Caco-2 (cell line): ENCODE measurements around the gene MYL4. TPM values are rescaled to one million over a fixed set of nuclear protein-coding genes. Genes with fewer than 3 reads are reported as not detected.

ENCODE experiments used
- BruUV-seq: library from RNA; stranded (reverse); fragments of 400-500 nt; replicated peaks from 2 replicates; lab custom pipeline; 2021; lab: Mats Ljungman, UMichigan
- CTCF ChIA-PET: fragments of 300-600 bp; sonication (Branson Sonifier 250); formaldehyde crosslinking; loops from one replicate; lab custom pipeline; 2022; ENCODE audit warnings: antibody characterized with exemption; lab: Charles Lee
- POLR2A ChIA-PET: fragments of 300-600 bp; sonication (Branson Sonifier 250); formaldehyde crosslinking; loops from one replicate; lab custom pipeline; 2022; ENCODE audit warnings: antibody characterized with exemption; lab: Charles Lee
- DNase-seq, 2 experiments: peaks; one replicate each; pipeline versions ENCODE4 v3.0.0 to v3.0.0-alpha.2; 2020 to 2022
- H3K27me3 ChIP-seq: replicated peaks from 2 replicates; pipeline ENCODE4 v1.6.0; 2011; ENCODE audit warnings: low read length; ENCODE audit not compliant: control insufficient read depth, insufficient read depth
- H3K36me3 ChIP-seq: 2 replicates; pipeline ENCODE4 v1.5.1; 2011; ENCODE audit warnings: low read length; ENCODE audit not compliant: control insufficient read depth, insufficient read depth
- H3K4me1 ChIP-seq: fragments of 250-450 bp; sonication (Bioruptor Pico); 2 replicates; pipeline ENCODE4 v1.5.1; 2020; ENCODE audit warnings: mild to moderate bottlenecking
- H3K4me3 ChIP-seq: 2 replicates; pipeline ENCODE4 v1.5.1; 2011; ENCODE audit warnings: low read depth, mild to moderate bottlenecking, control low read depth, low read length
- H3K9me3 ChIP-seq: fragments of 250-450 bp; sonication (Bioruptor Pico); 2 replicates; pipeline ENCODE4 v1.5.1; 2020; ENCODE audit warnings: mild to moderate bottlenecking, moderate library complexity
- H3K27ac Mint-ChIP-seq: one replicate; pipeline ENCODE4 v1.8.0; 2022; ENCODE audit warnings: mixed read lengths; ENCODE audit not compliant: unreplicated experiment
- H3K27me3 Mint-ChIP-seq: one replicate; pipeline ENCODE4 v1.8.0; 2022; ENCODE audit warnings: mixed read lengths; ENCODE audit not compliant: insufficient read depth, unreplicated experiment
- H3K36me3 Mint-ChIP-seq: one replicate; pipeline ENCODE4 v1.8.0; 2022; ENCODE audit warnings: mild to moderate bottlenecking, mixed read lengths; ENCODE audit not compliant: insufficient read depth, unreplicated experiment
- H3K4me1 Mint-ChIP-seq: one replicate; pipeline ENCODE4 v1.8.0; 2022; ENCODE audit warnings: low read depth, mixed read lengths; ENCODE audit not compliant: unreplicated experiment
- H3K4me3 Mint-ChIP-seq: one replicate; pipeline ENCODE4 v1.8.0; 2022; ENCODE audit warnings: mild to moderate bottlenecking, moderate library complexity, mixed read lengths; ENCODE audit not compliant: unreplicated experiment
- H3K9me3 Mint-ChIP-seq: one replicate; pipeline ENCODE4 v1.8.0; 2022; ENCODE audit warnings: mixed read lengths; ENCODE audit not compliant: unreplicated experiment
- intact Hi-C: fragments of 100-400 bp; cut with micrococcal nuclease; formaldehyde crosslinking; loops from one replicate; pipeline ENCODE4 v1.10.0; 2022; ENCODE audit not compliant: unreplicated experiment
- total RNA-seq: library from RNA; stranded (reverse); gene quantifications from 2 replicates; pipeline ENCODE4 v1.2.3, GENCODE V29; 2022
- TF ChIP-seq, protein P1 (sequence below), 2 experiments: fragments of 200-600 bp in 1 of 2; IDR thresholded peaks; 1 replicate in 1 of 2; 2 replicates in 1 of 2; pipeline versions ENCODE4 v1.5.1 to v1.8.0; 2011 to 2022; ENCODE audit warnings: antibody characterized with exemption in 1 of 2, control low read depth in 1 of 2, inconsistent platforms in 1 of 2, low read depth in 1 of 2, low read length in 1 of 2, mild to moderate bottlenecking in 1 of 2, moderate library complexity in 1 of 2; ENCODE audit not compliant: insufficient read depth in 1 of 2, severe bottlenecking in 1 of 2, unreplicated experiment in 1 of 2

MYL4 gene
- total RNA-seq, 1 experiment from 2014 or later: not detected

DNA sequence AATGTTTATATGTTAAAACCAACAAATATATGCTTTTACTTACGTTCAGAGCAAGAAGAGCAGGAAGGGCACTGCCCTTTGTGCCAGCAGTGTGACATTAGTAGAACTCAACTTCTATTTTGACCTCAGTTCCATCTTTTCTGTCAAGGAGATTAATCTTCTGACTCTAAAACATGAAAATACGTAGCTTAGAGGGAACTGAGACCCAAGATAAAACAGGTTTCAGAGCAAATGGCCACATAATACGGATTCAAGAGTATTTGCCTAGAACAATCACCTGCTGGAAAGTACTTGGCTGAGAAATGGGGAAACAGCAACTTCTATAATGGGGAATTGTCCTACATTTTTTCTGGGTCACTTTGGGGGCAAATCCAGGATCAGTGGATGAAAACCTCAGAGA lies 22.2 kb downstream of the MYL4 start:
- intact Hi-C loops: no loop called here
- H3K9me3 ChIP-seq: no peaks in the 10 kb centered on the region
- H3K27me3 ChIP-seq: no peaks in the 10 kb centered on the region
- Mint-ChIP-seq H3K27ac (no peak overlapping the region), H3K4me3 (no peak overlapping the region), H3K36me3 (no peaks in the 10 kb centered on the region), H3K4me1 (peaks cover 16% of the 10 kb centered on the region), H3K27me3 (peaks cover 4% of the 10 kb centered on the region), H3K9me3 (no peaks in the 10 kb centered on the region)
- no TSS peak for BruUV-seq
- ChIA-PET CTCF (interaction anchor here (2.5 kb wide), 1 partner anchor 84 kb away, joined by 10 read pairs; no protein-coding TSS in a partner anchor), POLR2A (interaction anchor here (1.0 kb wide), 1 partner anchor 93 kb away, joined by 3 read pairs; the partner anchor contains the start of gene EFCAB13)
- no peak for DNase-seq
- H3K36me3 ChIP-seq: no peaks in the 10 kb centered on the region
- peaks cover 4% of the 10 kb centered on the region; the same call in 1 of the 2 replicates for H3K4me1 ChIP-seq
- TF ChIP-seq, protein P1, sequence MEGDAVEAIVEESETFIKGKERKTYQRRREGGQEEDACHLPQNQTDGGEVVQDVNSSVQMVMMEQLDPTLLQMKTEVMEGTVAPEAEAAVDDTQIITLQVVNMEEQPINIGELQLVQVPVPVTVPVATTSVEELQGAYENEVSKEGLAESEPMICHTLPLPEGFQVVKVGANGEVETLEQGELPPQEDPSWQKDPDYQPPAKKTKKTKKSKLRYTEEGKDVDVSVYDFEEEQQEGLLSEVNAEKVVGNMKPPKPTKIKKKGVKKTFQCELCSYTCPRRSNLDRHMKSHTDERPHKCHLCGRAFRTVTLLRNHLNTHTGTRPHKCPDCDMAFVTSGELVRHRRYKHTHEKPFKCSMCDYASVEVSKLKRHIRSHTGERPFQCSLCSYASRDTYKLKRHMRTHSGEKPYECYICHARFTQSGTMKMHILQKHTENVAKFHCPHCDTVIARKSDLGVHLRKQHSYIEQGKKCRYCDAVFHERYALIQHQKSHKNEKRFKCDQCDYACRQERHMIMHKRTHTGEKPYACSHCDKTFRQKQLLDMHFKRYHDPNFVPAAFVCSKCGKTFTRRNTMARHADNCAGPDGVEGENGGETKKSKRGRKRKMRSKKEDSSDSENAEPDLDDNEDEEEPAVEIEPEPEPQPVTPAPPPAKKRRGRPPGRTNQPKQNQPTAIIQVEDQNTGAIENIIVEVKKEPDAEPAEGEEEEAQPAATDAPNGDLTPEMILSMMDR (IDR thresholded peaks at IDR 0.05; ENCODE audit: insufficient read depth in 1 of 2, low read depth in 1 of 2, low read length in 1 of 2, severe bottlenecking in 1 of 2, unreplicated experiment in 1 of 2): no peak
- no peak overlapping the region for H3K4me3 ChIP-seq

DNA sequence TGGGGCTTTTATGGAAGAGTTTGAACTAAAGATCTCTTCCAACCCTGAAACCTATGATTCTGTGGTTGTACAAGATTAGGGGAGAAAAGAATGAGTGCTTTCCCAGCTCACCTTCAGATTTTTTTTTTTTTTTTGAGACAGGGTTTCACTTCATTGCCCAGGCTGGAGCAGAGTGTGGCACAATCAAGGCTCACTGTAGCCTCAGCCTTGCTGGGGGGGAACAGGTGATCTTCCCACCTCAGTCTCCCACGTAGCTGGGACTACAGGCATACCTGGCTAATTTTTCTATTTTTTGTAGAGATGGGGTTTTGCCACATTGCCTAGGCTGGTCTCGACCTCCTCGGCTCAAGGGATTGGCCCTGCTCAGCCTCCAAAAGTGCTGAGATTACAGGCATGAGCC lies 22.7 kb downstream of the MYL4 start:
- no peak overlapping the region for H3K27ac Mint-ChIP-seq
- ChIA-PET POLR2A (interaction anchor here (1.0 kb wide), 1 partner anchor 92 kb away, joined by 3 read pairs; the partner anchor contains the start of gene EFCAB13), CTCF (no interaction called here)
- H3K4me1 ChIP-seq: peaks cover 4% of the 10 kb centered on the region; the same call in 1 of the 2 replicates
- H3K27me3 Mint-ChIP-seq: peaks cover 4% of the 10 kb centered on the region
- no peaks in the 10 kb centered on the region for H3K9me3 ChIP-seq
- no peaks in the 10 kb centered on the region for H3K36me3 ChIP-seq
- H3K4me3 ChIP-seq: no peak overlapping the region
- no TSS peak for BruUV-seq
- intact Hi-C loops: no loop called here
- H3K36me3 Mint-ChIP-seq: no peaks in the 10 kb centered on the region
- H3K4me1 Mint-ChIP-seq: peaks cover 16% of the 10 kb centered on the region
- TF ChIP-seq, protein P1 (IDR thresholded peaks at IDR 0.05; ENCODE audit: insufficient read depth in 1 of 2, low read depth in 1 of 2, low read length in 1 of 2, severe bottlenecking in 1 of 2, unreplicated experiment in 1 of 2): no peak
- H3K4me3 Mint-ChIP-seq: no peak overlapping the region
- DNase-seq: no peak
- H3K9me3 Mint-ChIP-seq: no peaks in the 10 kb centered on the region
- no peaks in the 10 kb centered on the region for H3K27me3 ChIP-seq

DNA sequence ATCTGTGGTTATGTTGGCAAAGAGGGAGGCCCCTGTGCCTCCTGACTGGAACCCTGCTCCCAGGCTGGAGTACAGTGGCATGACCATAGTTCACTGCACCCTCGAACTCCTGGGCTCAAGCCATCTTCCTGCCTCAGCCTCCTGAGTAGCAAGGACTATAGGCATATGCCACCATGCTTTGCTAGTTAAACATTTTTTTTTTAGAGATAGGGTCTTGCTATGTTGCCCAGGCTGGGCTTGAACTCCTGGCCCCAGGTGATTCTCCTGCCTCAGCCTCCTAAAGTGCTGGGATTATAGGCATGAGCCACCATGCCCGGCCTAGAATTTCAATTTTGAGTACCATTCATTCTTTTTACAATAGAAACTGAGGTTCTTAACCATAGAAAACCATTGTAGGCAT lies 23.3 kb downstream of the MYL4 start:
- 0 out of 2 replicates have a peak, but pooled peaks cover 1% of the 10 kb centered on the region for H3K9me3 ChIP-seq
- no TSS peak for BruUV-seq
- H3K27me3 Mint-ChIP-seq: peaks cover 4% of the 10 kb centered on the region
- POLR2A ChIA-PET: no interaction called here
- no peaks in the 10 kb centered on the region for H3K36me3 ChIP-seq
- H3K4me3 ChIP-seq: no peak overlapping the region
- no peaks in the 10 kb centered on the region for H3K36me3 Mint-ChIP-seq
- DNase-seq: no peak
- intact Hi-C loops: no loop called here
- no peaks in the 10 kb centered on the region for H3K27me3 ChIP-seq
- no peak overlapping the region for H3K4me3 Mint-ChIP-seq
- peaks cover 16% of the 10 kb centered on the region for H3K4me1 Mint-ChIP-seq
- H3K4me1 ChIP-seq: peaks cover 4% of the 10 kb centered on the region; the same call in 1 of the 2 replicates
- H3K27ac Mint-ChIP-seq: no peak overlapping the region
- CTCF ChIA-PET: interaction anchor here (0.9 kb wide), 1 partner anchor 83 kb away, joined by 4 read pairs; no protein-coding TSS in a partner anchor
- H3K9me3 Mint-ChIP-seq: no peaks in the 10 kb centered on the region
- TF ChIP-seq, protein P1 (IDR thresholded peaks at IDR 0.05; ENCODE audit: insufficient read depth in 1 of 2, low read depth in 1 of 2, low read length in 1 of 2, severe bottlenecking in 1 of 2, unreplicated experiment in 1 of 2): no peak
